Measurements from ENCODE around the gene ALG8. TPM values are rescaled to one million over a fixed set of nuclear protein-coding genes. Genes with fewer than 3 reads are reported as not detected.
A peak's percentile ranks its signal among the peaks of the same experiment; 100 is the strongest.

The ALG8 gene
- total and polyA plus RNA-seq, 2 of the 8 experiments (the other 6 are each of a cell fraction or from before 2014, with no cell fraction given) = 66.7 to 84.3 TPM

DNA sequence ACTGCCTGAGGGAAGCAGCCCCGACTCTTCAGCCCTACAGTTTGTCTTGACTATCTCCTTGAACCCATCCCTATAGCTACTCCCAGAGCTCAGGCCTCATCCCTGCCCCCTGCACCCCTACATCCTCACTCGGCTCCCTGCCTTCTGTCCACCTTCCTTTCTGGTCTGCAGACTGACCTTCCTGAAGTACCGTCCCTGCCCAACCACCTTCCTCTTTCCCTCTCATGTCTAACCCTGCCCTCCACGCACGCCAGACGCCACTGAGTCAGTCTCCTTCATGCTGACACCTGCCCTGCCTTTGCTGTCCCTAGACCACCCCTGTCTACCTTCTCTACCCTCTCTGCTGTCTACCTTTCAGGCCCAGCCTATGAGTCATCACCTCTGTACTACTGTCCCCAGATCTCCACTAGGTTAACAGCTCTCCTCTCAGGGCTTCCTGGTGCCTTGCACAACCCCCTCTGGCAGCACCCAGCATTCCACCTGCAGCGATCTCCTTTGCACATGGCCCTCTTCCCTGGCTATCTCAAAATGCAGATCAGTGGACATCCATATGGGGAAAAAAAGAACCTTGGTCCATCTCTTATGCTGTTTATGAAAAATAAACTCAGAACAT lies 40.1 kb upstream of the ALG8 start:
- no peak overlapping the region for H2BK20ac ChIP-seq (ENCODE audit: low read length)
- 82% methylated on average over 7 of the region's 7 CpGs; no CpG with 5 or more reads in 1 of the 2 experiments for WGBS, 2 experiments (ENCODE audit: extremely low coverage in 1 of 2, insufficient coverage in 1 of 2, insufficient read length in 1 of 2, insufficient replicate concordance in 2 of 2, low coverage in 1 of 2, low lambda C conversion rate in 2 of 2, missing lambda C conversion rate in 1 of 2)
- FAIRE-seq = no peak

More for the DNA sequence above, 40.1 kb upstream of the ALG8 start:
- no peaks in the 10 kb centered on the region for H3K27me3 ChIP-seq (replicated peaks in 1 of 4; ENCODE audit: control insufficient read depth in 3 of 4, extremely low read depth in 1 of 4, insufficient read depth in 3 of 4, low read length in 3 of 4)
- no peak overlapping the region for H3K18ac ChIP-seq (ENCODE audit: extremely low read depth, low read length)
- 0 out of 2 replicates have a peak, but pooled peaks cover 2% of the 10 kb centered on the region for H3K23me2 ChIP-seq (ENCODE audit: low read depth, low read length)
- no peaks in the 10 kb centered on the region for H3K79me2 ChIP-seq (ENCODE audit: control insufficient read depth in 1 of 2, insufficient read depth in 2 of 2, low read length in 2 of 2)
- no peak overlapping the region for H3K27ac ChIP-seq (ENCODE audit: low read depth, low read length)
- no peak overlapping the region for H2BK12ac ChIP-seq (ENCODE audit: low read depth, low read length)
- H2AK5ac ChIP-seq (ENCODE audit: low read depth, low read length) = 0 out of 2 replicates have a peak overlapping the region, but pooled peaks have one; percentile 53
- H4K8ac ChIP-seq (ENCODE audit: extremely low read depth, insufficient read depth, low read length) = no peak overlapping the region
- DNase-seq (ENCODE audit: low read depth in 1 of 2, low spot score in 2 of 2) = no peak
- H3K23ac ChIP-seq (ENCODE audit: insufficient read length) = no peak overlapping the region
- no peaks in the 10 kb centered on the region for H3K9me3 ChIP-seq (ENCODE audit: insufficient read depth in 2 of 2, low read depth in 1 of 2, low read length in 1 of 2)
- POLR2A ChIA-PET (ENCODE audit: partially characterized antibody) = no interaction called here
- H3K36me3 ChIP-seq (ENCODE audit: control insufficient read depth in 2 of 4, insufficient read depth in 4 of 4, low read length in 3 of 4) = no peaks in the 10 kb centered on the region
- no peak overlapping the region for H3K14ac ChIP-seq (ENCODE audit: insufficient read length)
- no peaks in the 10 kb centered on the region for H3K79me1 ChIP-seq (ENCODE audit: low read depth, low read length)
- H4K20me1 ChIP-seq (replicated peaks in 1 of 2; ENCODE audit: control insufficient read depth in 1 of 2, insufficient read depth in 2 of 2, low read length in 2 of 2) = no peaks in the 10 kb centered on the region
- no peak overlapping the region for H3K4ac ChIP-seq (replicated peaks; ENCODE audit: insufficient read length, low read depth, low read length)
- no peak overlapping the region for H3K4me3 ChIP-seq (ENCODE audit: extremely low read depth in 1 of 4, insufficient read depth in 2 of 4, low read depth in 3 of 4, low read length in 4 of 4)
- no peak overlapping the region for H4K5ac ChIP-seq (ENCODE audit: insufficient read length, low read depth, low read length)
- H2BK120ac ChIP-seq (replicated peaks; ENCODE audit: low read depth, low read length) = no peak overlapping the region
- TF ChIP-seq BRCA1 (IDR thresholded peaks at IDR 0.05; ENCODE audit: low read depth, low read length) (no peak), JUND (IDR thresholded peaks at IDR 0.05; ENCODE audit: low read length) (0 out of 2 replicates have a peak, but pooled peaks have one; percentile 23)
- no peak overlapping the region for H3K4me2 ChIP-seq (ENCODE audit: insufficient read depth in 1 of 2, low read depth in 2 of 2, low read length in 2 of 2)
- H2AFZ ChIP-seq (ENCODE audit: low read length) = no peak overlapping the region
- CTCF ChIA-PET (ENCODE audit: partially characterized antibody) = interaction anchor here (1.1 kb wide), 1 partner anchor 11 kb away, joined by 4 read pairs; no protein-coding TSS in a partner anchor
- no peak overlapping the region for H3K56ac ChIP-seq (replicated peaks; ENCODE audit: insufficient read length, low read depth, low read length)
- H3K9ac ChIP-seq (replicated peaks in 1 of 4; ENCODE audit: extremely low read depth in 1 of 4, low read depth in 3 of 4, low read length in 3 of 4) = no peak overlapping the region
- peak overlapping the region; percentile 61; the same call in 1 of the 2 replicates for H2BK15ac ChIP-seq (ENCODE audit: low read length)
- H4K91ac ChIP-seq (replicated peaks; ENCODE audit: insufficient read length, low read length) = no peak overlapping the region
- peaks cover 0 to 2% (median 0%) of the 10 kb centered on the region in 4 experiments; a peak in 1 of 7 replicates for H3K4me1 ChIP-seq (replicated peaks in 1 of 4; ENCODE audit: control insufficient read depth in 3 of 4, insufficient read depth in 4 of 4, low read length in 3 of 4)
- peak overlapping the region; percentile 66 for H2BK5ac ChIP-seq (ENCODE audit: low read depth, low read length)
